Measurements from ENCODE around the gene PSMC5.

PSMC5 gene

GRCh38 chr17:63822537-63822936 is 4.7 kb upstream of the PSMC5 start:
- TF ChIP-seq CTCF (IDR thresholded peaks at IDR 0.05; ENCODE audit: low read depth, low read length), result no peak
- DNase-seq (ENCODE audit: extremely low read depth, low read depth), result no peak

- no peak for DNase-seq (ENCODE audit: extremely low read depth, low read depth)
- TF ChIP-seq CTCF (IDR thresholded peaks at IDR 0.05; ENCODE audit: low read depth, low read length), result no peak
These were observed 3.4 kb upstream of the PSMC5 start for GRCh38 chr17:63823659-63824331.

GRCh38 chr17:63824362-63824761 is 2.9 kb upstream of the PSMC5 start:
- no peak for DNase-seq (ENCODE audit: extremely low read depth, low read depth)
- no peak for TF ChIP-seq CTCF (IDR thresholded peaks at IDR 0.05; ENCODE audit: low read depth, low read length)

GRCh38 chr17:63826468-63827001 is 696 bp upstream of the PSMC5 start:
- no peak for TF ChIP-seq CTCF (IDR thresholded peaks at IDR 0.05; ENCODE audit: low read depth, low read length)
- DNase-seq (ENCODE audit: extremely low read depth, low read depth), result no peak

GRCh38 chr17:63827801-63828221 is 580 bp downstream of the PSMC5 start:
- TF ChIP-seq CTCF (IDR thresholded peaks at IDR 0.05; ENCODE audit: low read depth, low read length), result no peak
- no peak for DNase-seq (ENCODE audit: extremely low read depth, low read depth)

- TF ChIP-seq CTCF (IDR thresholded peaks at IDR 0.05; ENCODE audit: low read depth, low read length), result no peak
- no peak for DNase-seq (ENCODE audit: extremely low read depth, low read depth)
These were observed 1.7 kb downstream of the PSMC5 start for GRCh38 chr17:63828936-63829335.

GRCh38 chr17:63830278-63830677 is 3.0 kb downstream of the PSMC5 start:
- no peak for DNase-seq (ENCODE audit: extremely low read depth, low read depth)
- TF ChIP-seq CTCF (IDR thresholded peaks at IDR 0.05; ENCODE audit: low read depth, low read length), result no peak

Data from AG09319 (cell line).